Astrocyte (in vitro differentiated cells and primary cell): ENCODE measurements around the gene NPIPA8. TPM values are rescaled to one million over a fixed set of nuclear protein-coding genes. Genes with fewer than 3 reads are reported as not detected.
"Not testable (repeated sequence)": the region's sequence is repeated elsewhere in the genome, so short reads cannot be mapped to it uniquely, and the experiment has no call there.

Experiments
- DNase-seq: peaks from one replicate; pipeline ENCODE4 v3.0.0-alpha.2; 2010; ENCODE audit warnings: low read depth
- FAIRE-seq: peaks from 2 replicates; lab custom pipeline; 2011; peaks lifted over from hg19 to GRCh38; lab: Jason Lieb, UNC
- H2AFZ ChIP-seq: 2 replicates; pipeline ENCODE4 v1.6.0; 2012; ENCODE audit warnings: low read depth, low read length, inconsistent platforms
- H3K27ac ChIP-seq: 2 replicates; pipeline ENCODE4 v1.5.1; 2011; ENCODE audit warnings: low read depth, low read length, inconsistent platforms
- H3K27me3 ChIP-seq: 2 replicates; pipeline ENCODE4 v1.6.0; 2011; ENCODE audit warnings: low read length, inconsistent platforms; ENCODE audit not compliant: insufficient read depth
- H3K36me3 ChIP-seq: 2 replicates; pipeline ENCODE4 v1.5.1; 2011; ENCODE audit warnings: low read length, inconsistent platforms; ENCODE audit not compliant: insufficient read depth
- H3K4me1 ChIP-seq: 2 replicates; pipeline ENCODE4 v1.5.1; 2011; ENCODE audit warnings: low read length, inconsistent platforms; ENCODE audit not compliant: insufficient read depth
- H3K4me2 ChIP-seq: 2 replicates; pipeline ENCODE4 v1.6.0; 2012; ENCODE audit warnings: low read length, inconsistent platforms
- H3K4me3 ChIP-seq: 2 replicates; pipeline ENCODE4 v1.5.1; 2011; ENCODE audit warnings: low read depth, mild to moderate bottlenecking, low read length, inconsistent platforms; ENCODE audit not compliant: insufficient read depth
- H3K79me2 ChIP-seq: 2 replicates; pipeline ENCODE4 v1.6.0; 2012; ENCODE audit warnings: mild to moderate bottlenecking, low read length, inconsistent platforms; ENCODE audit not compliant: insufficient read depth
- H3K9ac ChIP-seq: 2 replicates; pipeline ENCODE4 v1.6.0; 2012; ENCODE audit warnings: mild to moderate bottlenecking, low read length, inconsistent platforms
- H3K9me3 ChIP-seq: 2 replicates; pipeline ENCODE4 v1.5.1; 2012; ENCODE audit warnings: low read depth, mild to moderate bottlenecking, low read length, inconsistent platforms; ENCODE audit not compliant: insufficient read depth
- H4K20me1 ChIP-seq: 2 replicates; pipeline ENCODE4 v1.6.0; 2012; ENCODE audit warnings: low read length, inconsistent platforms; ENCODE audit not compliant: insufficient read depth
- H3K27ac Mint-ChIP-seq: one replicate; pipeline ENCODE4 v1.8.0; 2021; ENCODE audit warnings: mild to moderate bottlenecking, mixed read lengths; ENCODE audit not compliant: unreplicated experiment
- H3K27me3 Mint-ChIP-seq: one replicate; pipeline ENCODE4 v1.8.0; 2021; ENCODE audit warnings: low read depth, mixed read lengths; ENCODE audit not compliant: unreplicated experiment
- H3K36me3 Mint-ChIP-seq: one replicate; pipeline ENCODE4 v1.8.0; 2021; ENCODE audit warnings: low read depth, mixed read lengths; ENCODE audit not compliant: unreplicated experiment
- H3K4me1 Mint-ChIP-seq: one replicate; pipeline ENCODE4 v1.8.0; 2021; ENCODE audit warnings: low read depth, mixed read lengths; ENCODE audit not compliant: unreplicated experiment
- H3K4me3 Mint-ChIP-seq: one replicate; pipeline ENCODE4 v1.8.0; 2021; ENCODE audit warnings: mild to moderate bottlenecking, moderate library complexity, mixed read lengths; ENCODE audit not compliant: unreplicated experiment
- H3K9me3 Mint-ChIP-seq: one replicate; pipeline ENCODE4 v1.8.0; 2021; ENCODE audit warnings: mild to moderate bottlenecking, mixed read lengths; ENCODE audit not compliant: unreplicated experiment
- microRNA-seq: library from miRNA; unstranded; fragments of <30 nt; microRNA quantifications from one replicate; pipeline ENCODE4 v1.2.0, GENCODE V29; 2020
- total RNA-seq: library from RNA; stranded (reverse); gene quantifications from 2 replicates; pipeline ENCODE4 v1.2.1, GENCODE V29; 2021

The NPIPA8 gene
- total RNA-seq, 1 donor from 2014 or later: 2.0 TPM

GRCh38 chr16:18270171-18270570, 66.4 kb downstream of the NPIPA8 start:
- not testable (repeated sequence) for H3K27ac Mint-ChIP-seq, H3K9me3 ChIP-seq, H3K27ac ChIP-seq, H3K9me3 Mint-ChIP-seq, H3K27me3 Mint-ChIP-seq, H3K4me3 Mint-ChIP-seq, H3K4me1 Mint-ChIP-seq, H2AFZ ChIP-seq, DNase-seq, H3K4me1 ChIP-seq, H3K4me2 ChIP-seq, H3K4me3 ChIP-seq, H3K36me3 ChIP-seq, FAIRE-seq, H4K20me1 ChIP-seq, H3K9ac ChIP-seq, H3K79me2 ChIP-seq, H3K27me3 ChIP-seq, H3K36me3 Mint-ChIP-seq

Small RNA genes lying within 50 kb of the gene (microRNA-seq; reads per million reads assigned to microRNA genes)
- gene MIR6511A4 (not detected), gene MIR6770-3 (not detected)

Other genes starting within 250 kb of the NPIPA8 start
- gene NOMO2, start 225.4 kb upstream of the NPIPA8 start, total RNA-seq: 269 and 307 TPM in 2 replicates